Embryonic facial prominence (tissue), 1 donor: ENCODE measurements around the gene DAPK1.

Experiments used
- DNase-seq: peaks from one replicate; pipeline ENCODE4 v3.0.0-alpha.2; 2016; ENCODE audit errors: extremely low spot score

Gene DAPK1

GRCh38 chr9:87568401-87568800 lies 70.7 kb downstream of the DAPK1 start:
- no peak for DNase-seq

GRCh38 chr9:87569008-87569509 lies 71.4 kb downstream of the DAPK1 start:
- no peak for DNase-seq

GRCh38 chr9:87569518-87569917 lies 71.9 kb downstream of the DAPK1 start:
- DNase-seq: no peak

DNA sequence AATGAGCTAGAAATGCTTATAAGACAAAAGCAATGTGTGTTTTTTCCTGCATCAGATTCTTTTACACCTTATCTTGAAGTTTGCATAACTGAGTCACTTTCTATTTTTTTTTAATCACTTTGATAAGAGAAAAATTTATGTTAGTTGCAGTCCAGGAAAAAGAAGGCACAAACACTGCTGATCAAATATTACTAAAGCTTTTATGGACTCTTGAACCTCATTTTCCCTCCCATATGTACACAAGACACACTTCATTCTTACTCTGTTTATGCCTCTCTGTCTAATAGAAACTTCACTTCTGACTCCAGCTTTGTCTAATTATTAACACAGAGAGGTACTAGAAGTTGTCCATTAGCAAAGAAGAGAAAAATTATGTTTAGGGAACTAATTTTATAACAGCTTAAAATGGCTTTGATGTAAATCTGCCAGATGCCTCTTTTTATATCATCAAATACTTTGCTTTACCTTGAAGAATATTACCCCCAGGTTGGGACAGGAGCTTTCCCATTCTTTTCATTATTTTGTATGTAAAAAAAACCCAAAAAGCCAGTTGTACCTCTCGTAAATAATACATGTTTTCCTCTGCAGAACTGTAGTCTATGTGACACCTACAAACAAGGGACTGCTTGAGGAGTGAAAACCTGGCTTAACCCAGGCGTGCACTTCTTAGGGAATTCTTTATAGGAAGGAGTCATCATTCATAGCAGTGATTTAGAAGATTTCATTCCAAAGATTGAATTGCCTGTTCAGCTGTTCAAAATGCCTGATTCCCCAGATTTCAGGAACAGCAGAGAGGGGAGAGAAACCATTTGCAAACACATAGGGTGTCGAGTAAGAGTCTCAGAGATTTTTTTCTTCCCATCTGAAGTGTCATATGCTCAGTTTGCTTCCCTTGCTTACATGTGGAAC lies 72.6 kb downstream of the DAPK1 start:
- DNase-seq: no peak

DNA sequence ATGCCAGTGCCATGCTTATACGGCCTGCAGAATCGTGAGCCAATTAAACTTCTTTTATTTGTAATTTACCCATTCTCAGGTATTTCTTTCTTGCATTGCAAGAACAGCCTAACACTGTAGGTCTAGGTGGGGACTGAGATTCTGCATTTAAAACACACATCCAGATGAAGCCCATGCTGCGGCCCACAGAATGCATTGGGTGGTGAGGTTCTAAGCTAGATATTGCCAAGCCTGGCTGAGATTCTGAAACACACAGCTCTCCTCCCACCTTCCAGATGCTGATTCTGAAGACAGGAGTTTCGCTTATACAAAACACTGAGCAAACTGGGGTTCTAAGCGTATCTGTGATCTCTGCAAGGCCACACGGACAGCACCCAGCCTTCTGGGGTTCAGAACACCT lies 75.1 kb downstream of the DAPK1 start:
- no peak for DNase-seq

- DNase-seq: no peak
Observed at GRCh38 chr9:87573841-87574342, 76.2 kb downstream of the DAPK1 start.

DNA sequence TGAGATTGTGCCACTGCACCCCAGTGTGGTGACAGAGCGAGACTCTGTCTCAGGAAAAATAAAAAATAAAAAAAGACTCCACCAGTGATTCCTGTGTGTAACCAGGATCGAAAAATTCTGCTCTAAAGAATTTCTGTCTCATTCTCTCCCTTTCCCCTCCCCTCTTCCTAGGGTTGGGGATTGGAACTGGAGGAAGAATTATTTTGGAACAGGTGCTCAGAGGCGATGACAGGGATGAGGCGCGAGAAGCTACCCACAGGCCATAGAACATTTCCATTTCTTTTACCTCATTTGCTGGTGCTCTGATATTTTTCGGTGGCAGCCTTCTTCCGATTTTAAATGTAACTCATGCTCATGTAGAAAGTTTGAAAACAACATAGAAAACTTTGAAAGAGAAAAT lies 80.1 kb downstream of the DAPK1 start:
- no peak for DNase-seq

DNA sequence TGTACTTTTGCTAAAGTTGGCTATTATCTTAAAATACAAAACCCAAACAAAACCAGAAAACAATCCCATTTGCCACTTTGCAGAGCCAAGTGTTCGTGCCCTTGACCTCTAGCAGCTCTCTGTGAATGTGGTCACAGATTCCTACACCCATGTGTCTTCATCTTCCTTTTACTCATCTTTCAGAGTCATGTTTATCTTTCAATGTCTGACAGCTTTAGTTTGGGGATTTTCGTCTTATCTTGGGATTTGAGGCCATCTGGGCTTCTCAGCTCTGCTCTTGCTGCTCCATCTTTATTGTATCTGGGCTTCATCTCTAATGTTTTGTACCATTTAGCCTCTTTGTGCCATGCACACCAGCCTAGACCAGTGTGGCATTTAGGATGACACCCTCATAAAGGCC lies 81.0 kb downstream of the DAPK1 start:
- DNase-seq: no peak

DNA sequence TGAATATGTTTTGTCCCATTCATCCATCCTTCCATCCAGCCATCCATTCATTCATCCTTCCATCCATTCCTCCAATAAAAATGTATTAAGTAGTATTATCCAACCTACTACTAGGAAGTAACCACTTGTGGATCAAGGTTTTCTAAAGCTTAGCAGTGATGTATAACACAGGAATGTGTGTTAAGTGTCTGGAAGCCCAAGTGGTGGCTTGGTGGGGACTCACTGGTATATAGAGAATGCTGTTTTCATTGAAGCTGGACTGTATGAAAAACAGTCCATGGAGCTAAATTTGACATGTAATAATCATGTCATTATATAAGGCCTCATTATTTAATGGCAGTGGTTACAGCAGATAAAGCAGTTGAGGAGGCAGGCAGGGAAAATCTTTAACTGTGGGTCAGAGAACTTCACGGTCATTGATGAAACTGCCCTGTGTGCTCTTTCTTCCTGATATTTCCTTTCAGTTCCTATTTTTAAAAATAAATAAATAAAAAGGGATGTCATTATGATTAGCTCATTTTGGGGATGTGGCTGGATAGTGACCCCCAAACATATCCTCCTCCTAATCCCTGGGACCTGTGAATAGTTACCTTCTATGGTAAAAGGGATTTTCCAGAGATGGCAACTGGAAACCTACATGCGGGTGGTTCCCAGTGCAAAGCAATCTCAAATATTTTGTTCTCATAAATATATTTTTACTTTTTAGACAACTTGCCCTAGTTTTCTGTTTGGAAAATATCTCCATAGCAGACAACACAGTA lies 82.3 kb downstream of the DAPK1 start:
- no peak for DNase-seq

GRCh38 chr9:87580941-87581438 lies 83.3 kb downstream of the DAPK1 start:
- DNase-seq: no peak

DNA sequence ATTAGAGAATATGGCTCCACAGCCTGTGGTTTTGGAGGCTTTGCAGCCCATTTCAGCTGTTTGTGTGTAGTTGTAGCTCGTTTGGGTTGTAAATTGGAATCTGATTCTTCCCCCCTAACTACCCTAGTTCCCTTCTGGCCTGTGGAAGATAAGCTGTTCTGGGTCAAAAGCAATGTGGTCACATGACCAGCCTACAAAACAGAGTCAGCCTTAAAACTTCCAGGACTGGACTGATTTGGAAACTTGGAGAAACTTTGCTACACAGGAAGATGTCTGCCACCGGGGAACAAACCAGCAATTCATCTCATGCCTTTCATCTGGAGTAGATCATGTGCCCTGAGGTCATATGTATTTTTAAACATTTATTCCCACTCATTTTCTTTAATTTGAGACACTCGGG lies 83.8 kb downstream of the DAPK1 start:
- DNase-seq: no peak

DNA sequence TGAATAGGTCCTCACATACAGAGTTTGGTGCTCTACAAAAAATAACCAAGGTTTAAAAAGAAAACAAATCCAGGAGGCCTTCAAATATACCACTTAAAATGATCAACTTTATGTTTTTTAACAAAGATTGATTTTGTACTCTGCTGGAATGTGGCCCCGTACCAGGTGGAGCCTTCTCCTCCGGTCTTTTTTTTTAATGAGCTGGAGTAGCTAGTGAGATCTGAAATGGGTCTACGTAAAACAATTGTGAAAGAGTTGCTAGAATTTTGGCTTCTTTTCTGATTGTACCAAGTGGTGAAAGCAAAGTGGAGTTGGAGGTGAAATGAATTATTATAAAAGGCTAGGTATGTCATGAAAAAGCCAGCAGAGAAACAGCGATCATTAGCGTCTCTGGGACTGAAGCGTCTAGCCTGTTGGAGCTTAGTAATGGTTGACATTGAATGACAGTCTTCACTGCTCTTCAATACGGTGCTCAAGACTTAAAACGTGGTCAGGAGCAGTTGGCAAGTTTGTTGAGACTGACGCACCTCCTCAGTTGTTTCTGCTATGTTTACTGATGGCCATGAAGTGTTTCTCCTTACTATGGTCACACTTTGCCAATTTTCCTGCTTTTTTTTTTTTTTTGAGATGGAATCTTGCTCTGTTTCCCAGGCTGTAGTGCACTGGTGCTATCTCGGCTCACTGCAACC lies 84.4 kb downstream of the DAPK1 start:
- DNase-seq: no peak

DNA sequence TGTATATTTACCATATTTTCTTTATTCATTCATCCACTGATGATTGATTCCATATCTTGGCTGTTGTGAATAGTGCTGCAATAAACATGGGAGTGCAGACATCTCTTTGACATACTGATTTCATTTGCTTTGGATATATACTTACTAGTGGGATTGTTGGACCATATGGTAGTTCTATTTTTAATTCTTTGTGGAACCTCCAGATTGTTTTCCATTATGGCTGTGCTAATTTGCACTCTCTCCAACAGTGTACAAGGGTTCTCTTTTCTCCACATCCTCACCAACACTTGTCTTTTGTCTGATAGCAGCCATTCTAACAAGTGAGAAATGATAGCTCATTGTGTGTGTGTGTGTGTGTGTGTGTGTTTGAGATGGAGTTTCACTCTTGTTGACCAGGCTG lies 86.7 kb downstream of the DAPK1 start:
- DNase-seq: no peak

GRCh38 chr9:87585123-87585855 lies 87.6 kb downstream of the DAPK1 start:
- no peak for DNase-seq

- DNase-seq: no peak
Observed at GRCh38 chr9:87586731-87587355, 89.2 kb downstream of the DAPK1 start.

GRCh38 chr9:87587356-87587745 lies 89.7 kb downstream of the DAPK1 start:
- no peak for DNase-seq

DNA sequence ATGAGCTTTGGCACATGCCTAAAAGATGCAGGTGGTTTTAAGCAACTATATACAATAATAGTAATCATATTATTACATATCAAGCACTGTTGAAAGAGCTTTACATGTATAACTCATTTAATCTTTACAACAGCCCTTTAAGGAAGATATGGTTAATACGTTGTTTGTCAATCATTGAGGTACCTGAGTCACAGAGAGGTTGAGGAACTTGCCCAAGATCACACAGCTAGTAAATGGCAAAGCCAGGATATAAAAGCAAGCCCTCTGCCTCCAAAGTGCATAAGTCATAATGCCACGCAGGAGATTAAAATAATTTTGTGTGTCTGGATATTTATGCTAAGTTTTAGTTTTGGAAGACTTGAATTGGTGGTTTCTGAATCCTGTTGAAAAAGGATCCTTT lies 90.2 kb downstream of the DAPK1 start:
- no peak for DNase-seq

DNA sequence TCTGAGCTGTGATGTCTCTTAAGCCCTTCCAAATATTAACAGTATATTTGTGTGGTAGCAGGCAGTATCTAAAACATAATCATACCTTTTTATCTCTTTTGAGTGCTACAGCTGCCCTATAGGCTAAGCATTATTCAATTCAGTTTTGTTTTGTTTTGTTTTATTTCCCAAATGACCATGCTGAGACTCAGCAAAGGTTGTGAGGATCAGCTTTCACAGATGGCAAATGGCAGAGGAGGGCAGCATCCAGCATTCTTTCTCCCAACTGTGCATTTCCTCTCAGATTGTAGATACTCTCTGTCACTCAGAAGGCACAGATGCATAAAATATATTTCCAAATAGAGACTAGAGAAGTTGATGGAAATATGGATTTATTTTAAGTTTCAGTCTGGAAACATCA lies 90.7 kb downstream of the DAPK1 start:
- no peak for DNase-seq

DNA sequence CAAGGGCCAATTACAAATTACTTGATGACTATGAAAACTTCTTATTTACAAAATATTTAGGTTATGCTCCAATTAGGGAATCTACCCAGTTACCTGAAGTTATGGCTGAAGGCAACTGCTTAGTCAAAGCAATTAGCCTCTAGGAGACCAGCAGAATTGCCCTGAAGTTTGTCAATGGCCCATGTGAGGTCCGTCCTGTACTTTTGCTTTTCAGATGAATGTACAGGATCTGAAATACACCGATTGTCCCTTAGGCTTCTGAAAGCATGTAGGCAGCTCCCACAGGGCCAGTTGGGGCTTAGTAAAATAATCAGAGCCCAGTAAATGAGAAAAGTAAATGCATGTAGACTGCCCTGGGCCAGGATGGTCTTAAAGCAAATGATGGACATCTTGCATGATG lies 93.3 kb downstream of the DAPK1 start:
- DNase-seq: no peak

DNA sequence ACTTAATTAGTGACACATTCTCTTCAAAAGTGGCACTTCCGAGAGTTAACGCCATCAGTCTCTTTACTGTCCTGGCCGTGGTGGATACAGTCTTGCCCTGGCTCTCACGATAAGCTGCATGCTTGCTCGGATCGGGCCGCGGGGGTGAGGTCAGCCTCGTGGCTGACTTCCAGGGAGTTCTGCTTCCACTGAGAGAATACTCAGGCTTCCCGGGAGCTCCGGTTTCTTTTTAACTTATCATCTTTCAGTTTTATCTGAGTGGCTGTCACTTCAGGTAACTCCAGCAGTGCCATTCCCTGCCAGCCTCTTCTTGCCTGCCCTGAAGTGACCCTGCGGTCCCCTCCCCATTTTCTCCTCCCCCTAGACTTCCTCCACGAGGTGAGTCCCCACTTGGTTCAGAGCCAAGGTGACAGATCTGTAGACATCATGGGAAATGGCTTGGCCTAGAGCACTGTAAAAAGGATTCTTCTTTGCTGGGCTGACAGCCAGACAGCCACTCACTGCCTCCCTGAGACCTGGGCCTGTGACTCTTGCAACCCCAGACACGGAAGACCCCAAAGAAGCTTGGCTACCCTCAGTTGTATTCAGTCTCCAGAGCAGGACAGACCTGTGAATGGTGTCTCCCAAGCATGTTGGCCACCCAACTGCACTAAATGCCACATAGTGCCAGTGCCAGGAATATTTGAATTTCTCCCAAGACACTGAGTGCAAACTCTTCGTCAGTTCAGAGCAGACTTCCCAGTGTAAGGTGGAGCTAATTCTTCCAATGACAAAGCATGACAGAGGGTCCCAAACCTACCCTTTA lies 95.1 kb downstream of the DAPK1 start:
- DNase-seq: no peak
